Omental fat pad (tissue), 4 donors: ENCODE measurements around the gene BOD1L1. TPM values are rescaled to one million over a fixed set of nuclear protein-coding genes. Genes with fewer than 3 reads are reported as not detected.

Experiments used
- ATAC-seq: fragments of 150-250 bp; one replicate; pipeline ENCODE4 v1.9.1; 2016; ENCODE audit warnings: mild to moderate bottlenecking, moderate library complexity; ENCODE audit not compliant: low FRiP score
- DNase-seq: peaks from one replicate; pipeline ENCODE4 v3.0.0-alpha.2; 2019; ENCODE audit warnings: low spot score
- small RNA-seq: library from RNA; depleted of rRNA; stranded (forward); fragments of <200 nt; gene quantifications from one replicate; pipeline ENCODE3, GENCODE V24; 2016
- total RNA-seq, 4 donors: library from RNA; depleted of rRNA; stranded (reverse); fragments of >200 nt; gene quantifications; one replicate each; pipeline ENCODE4 v1.1.0, GENCODE V29; 2016
- TF ChIP-seq, protein P1 (sequence below), 3 donors: fragments of 450-650 bp; IDR thresholded peaks; one replicate each; pipeline ENCODE4 v1.5.1; 2016 to 2017; ENCODE audit warnings: antibody characterized with exemption in 3 of 3, mild to moderate bottlenecking in 3 of 3, moderate library complexity in 2 of 3

BOD1L1 gene
- total RNA-seq, 4 donors from 2014 or later = 34.2 to 65.9 (median 36.7) TPM

DNA sequence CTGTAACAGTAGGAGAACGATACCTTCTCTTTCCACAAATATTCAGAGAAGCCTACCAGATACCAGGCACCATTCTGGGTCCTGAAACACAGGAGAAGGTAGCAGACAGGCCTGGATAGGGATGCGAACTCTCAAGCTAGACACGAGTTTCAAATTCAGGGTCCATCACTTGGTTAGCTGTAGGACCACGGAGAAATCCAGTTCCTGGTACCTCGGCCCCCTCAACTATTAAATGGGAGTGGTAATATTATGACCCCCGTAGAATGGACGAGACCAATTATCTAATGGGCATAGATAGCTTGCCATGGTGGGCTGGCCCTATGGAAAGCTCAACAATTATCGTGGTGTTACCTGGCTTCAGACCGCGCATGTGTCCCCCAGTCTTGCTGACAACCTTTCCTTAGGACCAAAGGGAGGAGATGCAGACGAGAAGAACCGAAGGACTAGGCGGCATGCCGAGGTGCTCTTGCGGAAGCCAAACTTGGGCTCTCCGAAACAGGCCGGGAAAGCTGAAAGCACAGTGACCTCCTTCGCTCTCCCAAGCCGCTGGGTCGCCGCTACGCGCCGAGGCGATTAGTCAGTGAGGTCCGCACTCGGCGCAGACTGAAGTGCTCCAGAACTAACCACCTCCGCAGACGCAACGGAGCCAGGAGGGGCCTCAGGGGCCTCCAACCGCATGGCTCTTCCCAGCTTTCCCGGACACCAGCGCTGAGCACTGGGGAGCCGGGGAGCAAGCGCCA lies 102.9 kb downstream of the BOD1L1 start:
- ATAC-seq (no peak), DNase-seq (no peak)
- TF ChIP-seq, protein P1, sequence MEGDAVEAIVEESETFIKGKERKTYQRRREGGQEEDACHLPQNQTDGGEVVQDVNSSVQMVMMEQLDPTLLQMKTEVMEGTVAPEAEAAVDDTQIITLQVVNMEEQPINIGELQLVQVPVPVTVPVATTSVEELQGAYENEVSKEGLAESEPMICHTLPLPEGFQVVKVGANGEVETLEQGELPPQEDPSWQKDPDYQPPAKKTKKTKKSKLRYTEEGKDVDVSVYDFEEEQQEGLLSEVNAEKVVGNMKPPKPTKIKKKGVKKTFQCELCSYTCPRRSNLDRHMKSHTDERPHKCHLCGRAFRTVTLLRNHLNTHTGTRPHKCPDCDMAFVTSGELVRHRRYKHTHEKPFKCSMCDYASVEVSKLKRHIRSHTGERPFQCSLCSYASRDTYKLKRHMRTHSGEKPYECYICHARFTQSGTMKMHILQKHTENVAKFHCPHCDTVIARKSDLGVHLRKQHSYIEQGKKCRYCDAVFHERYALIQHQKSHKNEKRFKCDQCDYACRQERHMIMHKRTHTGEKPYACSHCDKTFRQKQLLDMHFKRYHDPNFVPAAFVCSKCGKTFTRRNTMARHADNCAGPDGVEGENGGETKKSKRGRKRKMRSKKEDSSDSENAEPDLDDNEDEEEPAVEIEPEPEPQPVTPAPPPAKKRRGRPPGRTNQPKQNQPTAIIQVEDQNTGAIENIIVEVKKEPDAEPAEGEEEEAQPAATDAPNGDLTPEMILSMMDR (IDR thresholded peaks at IDR 0.05) = no peak

- DNase-seq = no peak
- TF ChIP-seq, protein P1 (IDR thresholded peaks at IDR 0.05) = no peak
- no peak for ATAC-seq
These were observed 103.7 kb downstream of the BOD1L1 start for GRCh38 chr4:13523591-13524503.

DNA sequence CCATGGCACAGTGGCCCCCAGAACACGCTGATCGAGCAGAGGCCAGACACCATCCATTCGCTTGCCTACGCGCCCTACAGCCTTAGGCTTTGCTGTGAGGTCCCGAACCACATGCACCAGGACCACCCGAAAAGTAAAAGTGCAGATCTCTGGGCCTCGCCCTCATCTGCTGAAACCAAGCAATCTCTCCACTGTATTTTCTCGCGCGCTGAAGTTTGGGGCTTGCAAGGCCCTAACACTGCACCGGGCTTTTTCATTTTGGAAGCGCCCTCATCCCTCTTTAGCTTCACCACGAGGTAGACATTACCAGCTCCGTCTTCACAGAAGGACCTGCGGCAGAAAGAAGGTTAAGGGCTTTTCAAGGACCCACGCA lies 104.4 kb downstream of the BOD1L1 start:
- ATAC-seq = no peak
- DNase-seq = no peak
- TF ChIP-seq, protein P1 (IDR thresholded peaks at IDR 0.05) = no peak

- TF ChIP-seq, protein P1 (IDR thresholded peaks at IDR 0.05) = no peak
- ATAC-seq (no peak), DNase-seq (no peak)
These were observed 105.0 kb downstream of the BOD1L1 start for GRCh38 chr4:13522282-13523104.

GRCh38 chr4:13521047-13521446 lies 106.5 kb downstream of the BOD1L1 start:
- DNase-seq (no peak), ATAC-seq (no peak)
- TF ChIP-seq, protein P1 (IDR thresholded peaks at IDR 0.05) = no peak

Small RNA genes within 50 kb of the gene (small RNA-seq; reads per million reads assigned to genes)
- not detected for gene MIR5091

Other genes with a start within 250 kb of the BOD1L1 start
- gene RAB28, start 143.4 kb downstream of the BOD1L1 start, total RNA-seq = 10 to 100 TPM; 11.9 to 34.0 (median 17.9) TPM
- 1 to 10 TPM in 2 of 4 donors, under 1 TPM in 2; 0.24 to 2.2 (median 1.2) TPM for gene NKX3-2, start 83.2 kb downstream of the BOD1L1 start, total RNA-seq